Measurements from ENCODE around the gene ADAMTS2. TPM values are rescaled to one million over a fixed set of nuclear protein-coding genes. Genes with fewer than 3 reads are reported as not detected.

The ADAMTS2 gene
- total RNA-seq, 1 donor from 2014 or later: 93.2 TPM

- DNase-seq (ENCODE audit: low spot score): peak; percentile 13
- no peak for TF ChIP-seq CTCF (IDR thresholded peaks at IDR 0.05)
- no peak overlapping the region for H3K4me3 Mint-ChIP-seq (ENCODE audit: unreplicated experiment)
- H3K4me1 Mint-ChIP-seq (ENCODE audit: low read depth): peaks cover 8% of the 10 kb centered on the region
- H3K36me3 Mint-ChIP-seq (ENCODE audit: low read depth): no peaks in the 10 kb centered on the region
- H3K9me3 Mint-ChIP-seq (ENCODE audit: low read depth): no peaks in the 10 kb centered on the region
- H3K27ac Mint-ChIP-seq (ENCODE audit: unreplicated experiment): peak overlapping the region; percentile 57
- no peaks in the 10 kb centered on the region for H3K27me3 Mint-ChIP-seq (ENCODE audit: low read depth)
These were observed 202.6 kb downstream of the ADAMTS2 start for GRCh38 chr5:179142434-179143198.

GRCh38 chr5:179141867-179142266 is 203.4 kb downstream of the ADAMTS2 start:
- no peak for TF ChIP-seq CTCF (IDR thresholded peaks at IDR 0.05)
- Mint-ChIP-seq H3K9me3 (ENCODE audit: low read depth) (no peaks in the 10 kb centered on the region), H3K36me3 (ENCODE audit: low read depth) (no peaks in the 10 kb centered on the region), H3K4me1 (ENCODE audit: low read depth) (peaks cover 8% of the 10 kb centered on the region), H3K27ac (ENCODE audit: unreplicated experiment) (no peak overlapping the region), H3K27me3 (ENCODE audit: low read depth) (no peaks in the 10 kb centered on the region), H3K4me3 (ENCODE audit: unreplicated experiment) (no peak overlapping the region)
- DNase-seq (ENCODE audit: low spot score): peak; percentile 25

GRCh38 chr5:179140293-179140692 is 205.0 kb downstream of the ADAMTS2 start:
- no peaks in the 10 kb centered on the region for H3K36me3 Mint-ChIP-seq (ENCODE audit: low read depth)
- H3K4me1 Mint-ChIP-seq (ENCODE audit: low read depth): peaks cover 8% of the 10 kb centered on the region
- no peak overlapping the region for H3K27ac Mint-ChIP-seq (ENCODE audit: unreplicated experiment)
- TF ChIP-seq CTCF (IDR thresholded peaks at IDR 0.05): no peak
- DNase-seq (ENCODE audit: low spot score): no peak
- no peaks in the 10 kb centered on the region for H3K27me3 Mint-ChIP-seq (ENCODE audit: low read depth)
- no peaks in the 10 kb centered on the region for H3K9me3 Mint-ChIP-seq (ENCODE audit: low read depth)
- no peak overlapping the region for H3K4me3 Mint-ChIP-seq (ENCODE audit: unreplicated experiment)

- DNase-seq (ENCODE audit: low spot score): peak; percentile 86
- Mint-ChIP-seq H3K27me3 (ENCODE audit: low read depth) (no peaks in the 10 kb centered on the region), H3K4me1 (ENCODE audit: low read depth) (peaks cover 8% of the 10 kb centered on the region), H3K9me3 (ENCODE audit: low read depth) (no peaks in the 10 kb centered on the region), H3K27ac (ENCODE audit: unreplicated experiment) (no peak overlapping the region), H3K4me3 (ENCODE audit: unreplicated experiment) (no peak overlapping the region), H3K36me3 (ENCODE audit: low read depth) (peaks cover 2% of the 10 kb centered on the region)
- TF ChIP-seq CTCF (IDR thresholded peaks at IDR 0.05): no peak
These were observed 205.4 kb downstream of the ADAMTS2 start for GRCh38 chr5:179139936-179140235.

- TF ChIP-seq CTCF (IDR thresholded peaks at IDR 0.05): no peak
- no peaks in the 10 kb centered on the region for H3K27me3 Mint-ChIP-seq (ENCODE audit: low read depth)
- peaks cover 2% of the 10 kb centered on the region for H3K36me3 Mint-ChIP-seq (ENCODE audit: low read depth)
- H3K4me3 Mint-ChIP-seq (ENCODE audit: unreplicated experiment): no peak overlapping the region
- DNase-seq (ENCODE audit: low spot score): peak; percentile 74
- no peak overlapping the region for H3K27ac Mint-ChIP-seq (ENCODE audit: unreplicated experiment)
- no peaks in the 10 kb centered on the region for H3K9me3 Mint-ChIP-seq (ENCODE audit: low read depth)
- H3K4me1 Mint-ChIP-seq (ENCODE audit: low read depth): peaks cover 8% of the 10 kb centered on the region
These were observed 205.9 kb downstream of the ADAMTS2 start for GRCh38 chr5:179139111-179139935.
